Activated B cell treated with CpG ODN at 0.5 μM for 24 hours (primary cell): ENCODE measurements around the gene GABBR2. TPM values are rescaled to one million over a fixed set of nuclear protein-coding genes. Genes with fewer than 3 reads are reported as not detected.

Experiments used
- ATAC-seq: fragments of 200-7000 bp; cut with Tn5 transposase; one replicate; pipeline ENCODE4 v1.10.0; 2021; ENCODE audit warnings: low read depth, mild to moderate bottlenecking, moderate library complexity
- CTCF ChIA-PET: fragments of 350-600 bp; sonication (Branson Sonifier 250); formaldehyde crosslinking; loops from one replicate; lab custom pipeline; 2021; ENCODE audit warnings: antibody characterized with exemption; lab: Charles Lee
- POLR2A ChIA-PET: fragments of 350-600 bp; sonication (Branson Sonifier 250); formaldehyde crosslinking; loops from one replicate; lab custom pipeline; 2021; ENCODE audit warnings: antibody characterized with exemption; lab: Charles Lee
- DNase-seq: peaks from one replicate; pipeline ENCODE4 v3.0.0; 2022
- H3K27ac Mint-ChIP-seq: one replicate; pipeline ENCODE4 v1.8.0; 2020; ENCODE audit warnings: mixed read lengths
- H3K27me3 Mint-ChIP-seq: one replicate; pipeline ENCODE4 v1.8.0; 2021; ENCODE audit warnings: mixed read lengths
- H3K36me3 Mint-ChIP-seq: one replicate; pipeline ENCODE4 v1.8.0; 2021; ENCODE audit warnings: low read depth, mixed read lengths
- H3K4me1 Mint-ChIP-seq: one replicate; pipeline ENCODE4 v1.8.0; 2021; ENCODE audit warnings: mixed read lengths
- H3K4me3 Mint-ChIP-seq: one replicate; pipeline ENCODE4 v1.8.0; 2020; ENCODE audit warnings: mild to moderate bottlenecking, mixed read lengths
- H3K9me3 Mint-ChIP-seq: one replicate; pipeline ENCODE4 v1.8.0; 2020; ENCODE audit warnings: mixed read lengths
- CTCF ChIP-seq: fragments of 200-600 bp; IDR thresholded peaks from one replicate; pipeline ENCODE4 v1.8.0; 2022; ENCODE audit warnings: antibody characterized with exemption, mild to moderate bottlenecking
- intact Hi-C: fragments of 100-400 bp; cut with micrococcal nuclease; formaldehyde crosslinking; loops from one replicate; pipeline ENCODE4 v1.15.1; 2024
- total RNA-seq: library from RNA; stranded (reverse); gene quantifications from 2 replicates; pipeline ENCODE4 v1.2.3, GENCODE V29; 2022

Gene GABBR2
- total RNA-seq, 1 donor from 2014 or later, result not detected

GRCh38 chr9:98541684-98542230 lies 167.0 kb downstream of the GABBR2 start:
- Mint-ChIP-seq H3K9me3 (no peaks in the 10 kb centered on the region), H3K4me3 (no peak overlapping the region), H3K27ac (no peak overlapping the region), H3K4me1 (no peaks in the 10 kb centered on the region), H3K27me3 (peaks cover 11% of the 10 kb centered on the region), H3K36me3 (no peaks in the 10 kb centered on the region)
- DNase-seq (no peak), ATAC-seq (no peak)
- TF ChIP-seq CTCF, result no peak
- intact Hi-C loops, result no loop called here
- POLR2A ChIA-PET, result no interaction called here
- CTCF ChIA-PET, result no interaction called here

DNA sequence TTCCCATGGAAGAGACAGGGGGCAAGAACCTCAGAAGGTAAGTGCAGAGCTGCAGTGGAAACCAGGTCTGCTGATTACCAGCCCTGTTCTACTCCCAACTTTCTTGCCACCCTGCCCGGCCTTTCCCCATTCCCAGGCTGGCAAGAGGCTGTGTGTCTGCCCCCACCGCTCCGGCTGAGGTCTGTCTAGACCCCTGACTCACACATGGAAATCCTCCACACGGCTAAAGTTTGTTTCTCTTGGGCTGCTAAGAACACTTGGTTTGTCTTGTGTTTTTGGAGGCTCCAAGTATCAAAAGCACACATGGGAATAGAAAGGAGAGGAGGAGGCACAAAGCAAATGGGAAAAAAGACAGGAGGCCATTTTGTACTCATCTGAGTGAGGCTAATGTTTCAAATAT lies 168.3 kb downstream of the GABBR2 start:
- CTCF ChIA-PET, result no interaction called here
- Mint-ChIP-seq H3K36me3 (no peaks in the 10 kb centered on the region), H3K9me3 (no peaks in the 10 kb centered on the region), H3K4me3 (no peak overlapping the region), H3K27me3 (peaks cover 11% of the 10 kb centered on the region), H3K4me1 (no peaks in the 10 kb centered on the region), H3K27ac (no peak overlapping the region)
- DNase-seq (no peak), ATAC-seq (no peak)
- POLR2A ChIA-PET, result no interaction called here
- no peak for TF ChIP-seq CTCF
- intact Hi-C loops, result no loop called here

DNA sequence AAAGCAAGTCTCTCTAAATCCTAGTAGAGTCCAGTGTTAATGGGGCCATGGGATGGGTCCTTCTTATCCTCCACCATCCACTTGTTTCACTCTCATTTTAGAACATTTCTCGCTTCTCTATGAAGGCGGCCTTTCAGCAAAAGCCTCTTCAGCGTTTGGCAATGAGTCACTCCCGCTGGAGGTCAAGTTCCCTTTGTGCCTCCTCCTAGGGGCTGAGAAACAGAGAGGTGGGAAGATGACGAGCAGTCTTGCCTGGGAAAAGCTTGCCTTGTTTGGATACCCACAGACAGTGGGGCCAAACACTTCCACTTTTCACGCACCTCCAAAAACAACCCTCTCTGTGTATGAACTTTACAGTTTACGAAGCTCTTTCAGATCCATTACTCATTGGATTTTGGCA lies 168.8 kb downstream of the GABBR2 start:
- ChIA-PET POLR2A (no interaction called here), CTCF (no interaction called here)
- DNase-seq, result no peak
- no peaks in the 10 kb centered on the region for H3K36me3 Mint-ChIP-seq
- TF ChIP-seq CTCF, result no peak
- no peak overlapping the region for H3K27ac Mint-ChIP-seq
- H3K4me3 Mint-ChIP-seq, result no peak overlapping the region
- intact Hi-C loops, result no loop called here
- H3K27me3 Mint-ChIP-seq, result peaks cover 11% of the 10 kb centered on the region
- ATAC-seq, result no peak
- H3K9me3 Mint-ChIP-seq, result no peaks in the 10 kb centered on the region
- H3K4me1 Mint-ChIP-seq, result no peaks in the 10 kb centered on the region

GRCh38 chr9:98538626-98539031 lies 170.1 kb downstream of the GABBR2 start:
- intact Hi-C loops, result no loop called here
- H3K27ac Mint-ChIP-seq, result no peak overlapping the region
- ChIA-PET CTCF (no interaction called here), POLR2A (no interaction called here)
- no peak for ATAC-seq
- no peak for DNase-seq
- H3K36me3 Mint-ChIP-seq, result no peaks in the 10 kb centered on the region
- no peaks in the 10 kb centered on the region for H3K4me1 Mint-ChIP-seq
- no peak for TF ChIP-seq CTCF
- H3K4me3 Mint-ChIP-seq, result no peak overlapping the region
- peaks cover 4% of the 10 kb centered on the region for H3K27me3 Mint-ChIP-seq
- no peaks in the 10 kb centered on the region for H3K9me3 Mint-ChIP-seq

- H3K27ac Mint-ChIP-seq, result no peak overlapping the region
- no peak for TF ChIP-seq CTCF
- ChIA-PET POLR2A (no interaction called here), CTCF (no interaction called here)
- no peak for ATAC-seq
- no peaks in the 10 kb centered on the region for H3K4me1 Mint-ChIP-seq
- H3K27me3 Mint-ChIP-seq, result peaks cover 4% of the 10 kb centered on the region
- no peak for DNase-seq
- intact Hi-C loops, result no loop called here
- no peak overlapping the region for H3K4me3 Mint-ChIP-seq
- H3K36me3 Mint-ChIP-seq, result no peaks in the 10 kb centered on the region
- no peaks in the 10 kb centered on the region for H3K9me3 Mint-ChIP-seq
These were observed 170.5 kb downstream of the GABBR2 start for GRCh38 chr9:98538203-98538602.
